Cerebellar nuclear complex (tissue), 1 donor: ENCODE results near the gene SORCS2.

ENCODE experiments used
- DNase-seq, 2 experiments: peaks; one replicate each; lab custom pipeline; 2025; lab: John Stamatoyannopoulos, UW

Gene SORCS2

DNA sequence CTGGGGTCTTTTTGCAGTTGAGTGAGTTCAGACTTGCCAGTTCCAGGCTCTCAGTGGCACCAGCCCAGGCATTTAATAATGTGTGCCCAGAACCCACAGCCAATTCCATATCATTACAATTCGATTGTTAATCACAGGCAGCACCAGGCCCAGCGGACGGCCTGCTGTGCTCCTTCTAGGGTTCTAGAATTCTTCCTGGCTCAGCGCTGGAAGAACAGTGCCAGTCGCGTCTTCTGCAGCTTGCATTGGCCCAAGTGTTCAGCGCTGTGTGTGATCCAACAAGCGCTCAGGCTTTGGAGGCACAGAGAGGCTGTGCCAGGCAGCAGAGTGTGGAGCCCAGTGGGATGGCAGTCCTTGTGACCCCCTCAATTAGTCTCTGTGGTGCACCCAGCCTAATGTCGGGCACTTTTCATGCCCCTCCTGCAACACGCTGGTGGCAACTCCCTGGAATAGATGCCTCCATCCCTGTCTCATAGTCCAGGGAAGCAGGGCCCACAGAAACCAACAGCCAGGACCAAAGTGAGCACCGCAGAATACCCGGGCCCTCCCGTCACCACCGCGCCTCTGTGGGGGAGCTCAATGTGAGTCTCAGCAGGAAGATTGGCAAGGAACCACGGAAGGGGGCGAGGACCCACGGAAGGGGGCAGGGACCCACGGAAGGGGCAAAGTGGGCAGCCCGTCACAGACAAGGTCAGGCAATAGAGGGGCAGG is 554.2 kb downstream of the SORCS2 start:
- DNase-seq: no peak

DNA sequence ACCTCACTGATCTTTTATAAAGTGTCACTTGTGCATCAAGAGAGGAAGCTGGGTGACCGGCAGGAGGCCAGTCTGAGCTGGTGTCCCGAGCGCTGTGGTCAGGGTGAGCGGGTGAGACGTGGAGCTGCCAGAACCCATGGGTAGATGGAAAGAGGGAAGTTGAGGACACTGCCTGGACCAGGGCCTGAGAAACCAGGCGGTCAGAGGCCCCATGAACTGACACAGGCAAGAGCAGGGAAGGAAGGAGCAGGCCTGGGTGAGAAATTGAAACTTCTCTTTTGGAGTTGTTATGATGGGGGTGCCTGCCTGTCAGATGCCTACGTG is 554.7 kb downstream of the SORCS2 start:
- no peak for DNase-seq

DNA sequence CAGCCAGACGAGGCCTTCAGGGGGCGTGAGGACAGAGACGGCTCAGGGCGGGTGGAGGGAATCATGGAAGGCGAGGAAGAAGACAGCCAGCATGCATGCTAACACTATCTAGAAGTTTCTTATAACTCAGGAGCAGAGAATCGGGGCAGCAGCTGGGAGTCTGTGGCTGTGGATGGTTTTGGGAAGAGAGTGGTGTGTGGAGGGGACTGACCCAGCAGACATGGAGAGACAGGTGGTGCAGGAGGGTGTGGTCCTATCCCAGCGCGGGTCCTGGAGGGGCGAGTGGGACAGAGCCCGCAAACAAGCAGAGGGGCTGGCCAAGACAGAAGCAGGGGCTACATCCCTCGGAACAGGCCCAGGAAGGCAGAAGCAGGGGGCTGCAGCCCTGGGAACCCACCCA is 555.2 kb downstream of the SORCS2 start:
- DNase-seq: no peak

DNA sequence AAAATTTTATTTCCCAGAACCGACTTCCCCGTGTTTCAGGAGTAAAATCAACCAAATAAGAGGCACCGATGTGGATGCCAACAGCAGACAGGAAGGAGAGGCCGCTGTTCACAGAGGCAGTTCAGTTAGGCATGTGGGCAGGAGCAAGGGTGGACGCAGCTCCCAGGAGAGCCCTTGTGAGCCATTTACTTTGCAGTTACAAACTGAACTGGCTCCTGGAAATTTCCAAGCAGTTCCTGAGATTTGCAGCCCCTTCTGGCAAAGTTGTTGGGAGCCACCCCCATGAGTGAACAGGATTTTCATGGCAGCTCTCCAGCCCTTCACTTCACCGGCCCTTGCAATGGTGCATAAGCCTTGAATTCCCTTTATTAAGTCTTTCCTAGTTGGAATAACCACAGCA is 558.2 kb downstream of the SORCS2 start:
- DNase-seq: no peak

DNA sequence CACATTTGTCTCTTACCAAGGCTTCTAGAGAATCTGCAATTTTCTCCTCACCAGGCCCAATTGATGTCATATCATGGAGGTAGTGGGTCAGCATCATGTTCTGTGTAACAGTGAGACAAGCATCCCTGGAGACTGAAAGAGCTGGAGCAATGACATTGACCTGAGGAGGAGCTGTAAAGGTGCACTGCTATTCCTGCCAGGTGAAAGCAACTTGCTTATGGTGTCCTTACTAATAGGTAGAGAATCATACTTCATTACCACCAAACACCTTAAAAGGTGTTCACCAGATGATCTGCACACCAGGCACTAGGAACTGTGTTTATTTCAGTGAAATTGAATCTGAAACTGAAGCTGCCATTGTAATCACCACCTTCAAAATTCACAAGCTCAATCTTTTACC is 558.6 kb downstream of the SORCS2 start:
- DNase-seq: no peak

DNA sequence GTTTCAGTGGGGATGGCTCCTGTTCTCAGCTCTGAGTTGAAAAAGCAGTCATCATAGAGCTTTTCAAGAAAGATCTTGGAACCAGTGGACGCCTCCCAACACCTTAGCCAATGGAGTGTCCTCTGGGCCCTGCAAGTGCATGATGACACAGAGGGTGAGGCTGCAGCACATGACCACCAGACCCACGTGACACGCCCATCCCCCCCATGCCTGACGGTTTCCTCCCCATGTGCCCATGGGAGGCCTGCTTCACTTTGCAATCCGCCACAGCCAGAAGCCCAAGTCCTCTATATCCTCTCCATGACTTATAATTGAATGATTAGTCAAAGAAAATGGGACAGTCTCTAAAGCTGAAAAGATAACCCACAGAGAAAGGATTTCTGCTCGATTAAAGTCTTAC is 560.3 kb downstream of the SORCS2 start:
- DNase-seq: no peak

DNA sequence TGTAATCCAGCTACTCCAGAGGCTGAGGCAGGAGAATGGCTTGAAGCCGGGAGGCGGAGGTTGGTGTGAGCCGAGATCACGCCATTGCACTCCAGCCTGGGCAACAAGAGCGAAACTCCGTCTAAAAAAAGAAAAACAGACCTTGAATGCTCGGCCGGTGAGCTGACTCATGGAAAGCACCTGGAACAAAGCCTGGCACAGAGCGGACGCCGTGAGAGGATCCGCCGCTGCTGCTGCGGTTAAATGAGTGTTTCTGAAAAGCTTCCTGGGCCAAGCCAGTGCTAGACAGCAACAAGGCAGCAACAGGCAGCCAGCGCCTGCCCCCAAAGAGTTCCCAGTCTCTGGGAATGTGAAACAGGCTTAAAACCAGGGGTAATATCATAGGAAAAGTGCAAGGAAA is 560.9 kb downstream of the SORCS2 start:
- DNase-seq: no peak

DNA sequence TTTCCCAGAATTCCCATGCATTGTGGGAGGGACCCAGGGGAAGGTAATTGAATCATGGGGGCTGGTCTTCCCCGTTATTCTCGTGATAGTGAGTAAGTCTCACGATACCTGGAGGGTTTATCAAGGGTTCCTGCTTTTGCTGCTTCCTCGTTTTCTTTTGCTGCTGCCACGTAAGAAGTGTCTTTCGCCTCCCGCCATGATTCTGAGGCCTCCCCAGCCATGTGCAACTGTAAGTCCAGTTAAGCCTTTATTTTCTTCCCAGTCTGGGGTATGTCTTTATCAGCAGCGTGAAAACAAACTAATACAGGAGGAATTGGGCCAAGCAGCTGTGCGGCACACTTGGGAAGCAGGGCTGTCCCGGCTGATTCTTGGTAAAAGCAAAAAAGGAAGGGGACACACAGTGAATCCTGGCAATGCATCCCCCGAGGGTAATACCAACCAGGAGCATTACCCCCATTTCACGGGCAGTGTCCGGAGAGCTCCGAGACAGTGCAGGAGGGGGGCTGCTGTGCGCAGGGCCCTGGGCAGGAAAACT is 561.7 kb downstream of the SORCS2 start:
- no peak for DNase-seq

DNA sequence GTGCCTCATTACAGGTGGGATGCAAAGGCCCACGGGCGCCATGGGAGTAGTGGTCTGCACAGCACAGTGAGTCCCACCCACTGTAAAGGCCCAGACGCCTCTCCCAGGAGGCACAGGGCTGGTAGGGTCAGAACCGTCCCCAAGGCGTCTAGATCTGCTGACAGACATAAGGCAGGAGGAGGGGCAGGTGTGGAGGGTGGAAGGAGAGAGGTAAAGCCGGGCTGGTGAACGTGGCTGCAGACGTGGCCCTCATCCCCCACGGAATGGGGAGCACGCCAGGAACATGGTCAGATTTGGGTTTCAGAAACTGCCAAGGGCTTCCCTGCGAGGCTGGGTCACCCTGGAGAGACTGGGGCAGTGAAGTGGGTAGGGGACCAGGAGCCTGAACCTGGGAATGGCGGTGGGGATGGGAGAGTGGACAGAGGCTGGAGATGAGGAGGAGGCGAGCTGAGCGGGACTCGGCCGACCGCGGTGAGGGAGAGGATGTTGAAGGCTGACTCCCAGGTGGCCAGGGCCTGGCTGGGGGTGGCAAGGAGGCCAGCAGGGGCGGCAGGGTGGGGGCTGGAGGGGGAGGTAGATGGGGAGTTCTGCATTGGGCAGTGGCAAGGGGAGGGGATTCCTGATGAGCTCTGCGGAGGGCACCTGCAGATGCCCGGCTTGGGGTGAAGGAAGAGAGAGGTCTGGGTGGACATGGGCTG is 562.4 kb downstream of the SORCS2 start:
- DNase-seq: no peak

DNA sequence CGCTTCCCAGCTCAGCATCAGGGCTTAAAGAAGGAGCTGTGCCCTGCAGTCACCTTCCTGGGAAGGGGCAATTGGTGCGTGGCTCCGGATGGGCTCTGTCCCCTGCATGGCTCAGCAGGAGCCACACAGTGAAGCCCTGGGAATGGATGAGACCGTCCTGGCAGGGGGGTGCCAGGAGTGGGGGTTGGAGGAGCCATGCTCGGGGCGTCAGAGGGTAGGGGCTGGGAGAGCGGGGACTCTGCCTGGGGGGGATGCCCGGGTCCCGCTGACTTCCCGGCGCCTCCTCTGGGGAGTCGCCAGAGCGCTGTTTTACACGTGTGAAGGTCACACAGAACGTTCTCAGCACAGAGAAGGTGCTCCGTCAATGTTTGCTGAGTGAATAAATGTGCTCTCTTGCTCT is 563.2 kb downstream of the SORCS2 start:
- no peak for DNase-seq

DNA sequence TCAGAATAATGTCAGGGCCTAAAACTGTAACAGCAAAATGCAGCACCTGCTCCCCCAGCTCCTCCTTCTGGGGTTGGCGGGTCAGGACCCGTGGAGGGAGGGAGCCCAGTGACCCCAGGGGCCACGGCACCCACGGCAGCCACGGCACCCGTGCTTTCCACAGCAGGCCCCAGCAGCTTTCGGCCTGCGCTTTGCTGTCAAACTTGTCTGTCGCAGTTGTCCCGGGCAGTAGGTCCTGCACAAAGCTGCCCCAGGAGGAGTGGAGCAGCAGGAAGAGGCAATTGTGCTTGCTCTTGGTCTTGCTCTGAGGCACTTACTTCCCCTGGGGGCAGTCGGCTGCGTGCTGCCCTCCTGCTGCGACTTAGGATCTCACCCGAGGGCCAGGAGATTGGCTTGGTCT is 563.7 kb downstream of the SORCS2 start:
- DNase-seq: no peak

DNA sequence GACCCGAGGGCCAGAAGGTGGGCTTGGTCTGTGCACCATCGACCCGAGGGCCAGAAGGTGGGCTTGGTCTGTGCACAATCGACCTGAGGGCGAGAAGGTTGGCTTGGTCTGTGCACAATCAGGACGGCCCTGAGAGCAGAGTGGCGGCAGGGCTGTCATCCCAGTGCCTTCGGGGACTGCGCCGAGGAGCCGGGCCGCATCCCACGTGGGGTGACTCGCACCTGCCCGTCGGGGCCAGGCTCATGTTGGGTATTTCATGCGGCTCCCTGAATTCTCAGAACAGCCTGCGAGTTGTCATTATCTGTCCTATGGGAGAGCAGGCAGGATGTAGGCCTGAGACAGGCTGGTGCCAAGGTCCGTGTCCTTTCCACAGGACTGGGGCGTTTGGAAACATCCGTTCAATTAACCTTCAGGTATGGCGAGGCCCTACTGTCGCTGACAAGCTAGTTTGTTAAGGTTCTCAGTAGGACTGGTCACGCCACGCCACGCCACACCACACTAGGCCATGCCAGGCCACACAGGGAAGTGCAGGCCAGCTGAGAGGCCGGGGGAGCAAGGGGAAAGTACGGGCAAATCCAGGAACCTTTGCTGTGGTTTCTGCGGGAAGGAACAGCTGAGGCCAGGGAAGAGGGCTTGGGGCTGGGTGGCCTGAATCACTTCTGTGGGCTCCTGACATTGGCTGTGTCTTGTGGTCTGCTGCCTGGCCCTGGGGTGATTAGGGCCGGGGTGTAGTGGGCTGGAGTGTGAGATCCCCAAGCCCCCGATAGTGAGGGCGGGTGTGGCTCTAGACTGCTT is 564.4 kb downstream of the SORCS2 start:
- DNase-seq: no peak

DNA sequence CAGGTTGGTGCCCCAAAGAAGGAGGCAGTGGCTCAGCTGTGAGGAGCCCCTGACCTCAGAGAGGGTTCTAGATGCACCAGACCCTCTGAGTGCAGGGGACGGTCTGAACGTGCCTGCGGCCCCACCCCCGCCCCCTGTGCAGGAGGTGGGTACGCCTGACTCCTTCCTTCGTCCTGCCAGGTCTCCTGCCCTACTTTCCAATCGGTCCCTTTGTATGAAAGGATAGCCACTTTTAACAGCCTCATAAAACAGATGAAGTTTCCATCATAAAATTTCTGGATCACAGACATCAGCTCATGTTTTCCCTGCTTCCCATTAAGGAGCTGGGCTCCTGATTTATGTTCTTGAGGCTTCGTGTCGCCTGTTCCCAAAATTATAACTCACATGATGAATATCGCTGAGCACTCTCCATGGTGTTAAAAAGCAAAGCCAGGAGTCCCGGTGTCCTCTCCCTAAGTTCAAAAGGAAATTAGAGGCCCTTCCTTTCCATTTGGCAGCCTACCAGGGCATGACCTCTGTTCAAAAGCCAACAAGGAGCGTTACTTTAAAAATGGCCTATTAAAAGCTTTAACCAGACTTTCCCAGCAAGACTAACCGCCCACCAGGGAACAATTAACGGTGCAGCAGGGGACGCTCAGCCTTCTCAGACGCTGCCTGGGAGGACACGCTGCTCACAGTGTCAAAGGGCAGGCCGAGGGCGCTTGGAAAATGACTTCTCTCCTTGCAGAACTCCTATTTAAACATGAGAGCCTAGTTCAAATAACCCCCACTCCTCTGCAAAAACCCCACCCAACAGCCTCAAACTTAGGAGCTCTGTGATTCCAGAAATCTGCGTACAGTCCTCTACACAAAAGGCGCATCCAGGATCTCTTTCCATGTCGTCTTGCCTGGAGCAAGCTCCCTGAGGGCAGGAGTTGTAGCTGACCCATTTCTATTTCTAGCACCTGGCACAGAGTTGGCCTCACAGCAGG is 565.4 kb downstream of the SORCS2 start:
- no peak for DNase-seq

DNA sequence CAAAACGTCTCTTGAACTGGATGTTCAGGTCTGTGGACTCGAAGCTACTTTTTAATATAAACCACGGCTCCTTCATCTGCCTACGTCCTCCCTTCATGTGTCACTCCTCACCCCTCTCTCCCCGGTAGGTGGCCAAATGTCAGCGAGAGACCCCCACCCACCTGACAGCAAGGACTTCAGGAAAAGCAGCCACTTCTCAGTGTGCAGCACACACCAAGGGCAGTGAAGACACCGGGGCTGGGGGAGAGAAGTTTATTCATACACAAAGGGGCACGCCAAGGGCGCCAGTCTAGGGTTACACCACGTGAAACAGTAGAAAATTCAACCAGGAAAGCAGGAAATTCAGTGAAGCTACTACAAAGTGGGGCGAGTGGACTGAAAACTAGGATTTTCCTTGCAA is 566.1 kb downstream of the SORCS2 start:
- DNase-seq: no peak

DNA sequence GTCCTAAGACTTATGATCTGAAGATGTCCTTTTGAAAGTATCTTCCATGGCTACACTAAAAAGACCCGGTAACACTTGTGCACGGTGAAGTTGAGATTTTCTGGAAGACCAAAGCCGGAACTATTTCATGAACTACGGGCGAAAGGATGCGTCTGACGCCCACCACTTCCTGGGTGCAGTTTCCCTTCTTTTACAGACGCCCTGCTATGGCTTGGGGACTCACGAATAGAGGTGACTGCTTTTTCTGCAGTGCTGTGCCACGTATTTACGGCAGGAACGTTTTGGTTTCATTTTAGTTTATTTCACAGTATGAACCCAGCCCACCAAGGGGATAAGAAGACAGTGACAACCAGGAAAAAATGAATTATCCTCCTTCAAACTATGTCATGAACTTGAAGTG is 566.9 kb downstream of the SORCS2 start:
- DNase-seq: no peak

DNA sequence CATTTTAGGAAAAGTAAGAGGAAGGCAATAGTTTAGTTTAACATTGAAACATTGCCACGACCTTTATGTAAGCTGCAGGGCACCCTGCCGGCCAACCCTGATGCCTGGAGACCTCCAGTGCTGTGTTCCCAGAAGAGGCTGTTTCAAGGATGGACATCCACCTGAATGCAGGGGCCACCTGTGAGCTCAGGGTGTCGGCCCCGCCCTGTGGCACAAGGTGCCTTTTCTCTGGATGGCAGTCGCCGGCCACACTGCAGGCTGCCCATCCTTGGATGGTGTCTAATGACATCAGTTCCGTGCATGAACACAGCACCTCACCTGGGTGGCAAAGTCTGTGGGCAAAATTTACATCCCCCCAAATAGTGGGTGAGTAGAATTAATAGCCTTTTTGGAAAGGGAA is 567.3 kb downstream of the SORCS2 start:
- DNase-seq: no peak

DNA sequence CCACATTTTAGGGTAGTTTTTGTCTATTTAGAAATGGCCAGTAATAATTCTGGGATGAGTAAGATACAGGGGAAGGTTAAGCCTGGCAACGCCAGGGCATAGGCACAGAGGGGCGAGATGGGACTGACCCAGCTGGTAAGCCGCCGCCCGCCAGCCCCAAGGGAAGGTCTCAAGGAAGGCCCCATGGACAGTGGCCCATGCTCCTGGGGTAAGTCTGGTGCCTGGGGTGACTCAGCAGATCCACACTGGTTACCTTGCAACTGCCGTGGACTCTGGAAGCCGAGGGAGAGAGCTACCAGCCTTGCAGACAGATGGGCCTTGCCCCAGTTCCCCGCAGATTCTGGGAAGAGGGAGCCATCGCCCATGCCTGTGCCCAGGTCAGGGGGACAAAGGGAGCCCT is 567.9 kb downstream of the SORCS2 start:
- DNase-seq: no peak

DNA sequence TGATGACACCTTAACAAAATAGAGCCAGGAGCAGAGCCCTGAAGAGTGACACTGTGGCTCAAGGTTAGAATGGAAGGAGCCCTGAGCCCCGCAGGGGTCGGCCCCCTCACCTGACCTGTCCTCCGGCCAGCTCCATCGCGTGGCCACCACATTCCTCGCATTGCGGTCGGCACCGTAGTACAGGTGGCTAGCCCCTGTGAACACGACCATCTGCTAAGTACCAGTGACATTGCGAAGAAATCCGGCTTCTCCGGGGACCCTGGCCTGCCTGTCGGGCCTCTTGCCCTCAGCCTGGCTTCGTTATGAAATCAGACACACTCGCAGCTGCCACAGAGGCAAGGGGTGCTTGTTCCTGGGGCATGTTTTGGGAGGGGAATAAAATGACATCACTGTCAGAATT is 568.4 kb downstream of the SORCS2 start:
- no peak for DNase-seq

DNA sequence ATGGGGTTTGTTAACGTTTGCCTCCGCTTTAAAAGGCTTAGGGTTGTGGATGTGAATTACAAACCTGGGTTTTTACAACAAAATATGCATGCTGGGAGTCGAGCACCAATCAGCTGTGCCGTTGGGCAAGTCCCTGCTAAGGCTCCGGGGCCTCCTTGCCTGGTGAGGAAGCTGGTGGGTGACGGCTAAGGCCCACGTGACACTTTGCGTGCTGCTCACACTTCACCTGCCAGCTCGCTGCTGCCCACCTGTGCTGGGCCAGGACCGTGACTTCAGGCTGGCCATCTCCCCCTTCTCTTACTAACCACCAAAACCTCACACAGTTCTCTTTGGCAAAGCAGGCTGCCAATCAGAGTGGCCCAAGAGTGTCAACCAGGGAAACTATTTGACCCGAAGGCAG is 569.0 kb downstream of the SORCS2 start:
- DNase-seq: no peak

DNA sequence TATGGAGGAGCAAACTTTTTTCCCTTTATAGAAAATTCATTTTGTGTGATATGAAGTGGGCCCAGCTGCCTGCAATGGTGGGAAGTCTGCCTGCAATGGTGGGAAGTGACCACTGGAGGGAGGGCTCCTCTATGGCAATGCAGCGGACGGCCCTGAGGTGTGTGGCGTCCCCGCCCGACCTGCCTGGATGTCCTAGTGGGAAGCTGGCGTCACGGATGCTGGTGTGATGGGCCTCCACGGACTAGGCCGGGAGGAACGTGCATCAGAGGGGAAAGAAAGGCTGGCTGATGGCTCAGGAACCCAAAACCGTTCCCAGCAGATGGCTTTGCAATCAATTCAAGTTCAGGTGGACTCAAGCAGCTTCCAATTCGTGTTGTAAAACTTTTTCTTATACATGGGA is 569.4 kb downstream of the SORCS2 start:
- DNase-seq: no peak

DNA sequence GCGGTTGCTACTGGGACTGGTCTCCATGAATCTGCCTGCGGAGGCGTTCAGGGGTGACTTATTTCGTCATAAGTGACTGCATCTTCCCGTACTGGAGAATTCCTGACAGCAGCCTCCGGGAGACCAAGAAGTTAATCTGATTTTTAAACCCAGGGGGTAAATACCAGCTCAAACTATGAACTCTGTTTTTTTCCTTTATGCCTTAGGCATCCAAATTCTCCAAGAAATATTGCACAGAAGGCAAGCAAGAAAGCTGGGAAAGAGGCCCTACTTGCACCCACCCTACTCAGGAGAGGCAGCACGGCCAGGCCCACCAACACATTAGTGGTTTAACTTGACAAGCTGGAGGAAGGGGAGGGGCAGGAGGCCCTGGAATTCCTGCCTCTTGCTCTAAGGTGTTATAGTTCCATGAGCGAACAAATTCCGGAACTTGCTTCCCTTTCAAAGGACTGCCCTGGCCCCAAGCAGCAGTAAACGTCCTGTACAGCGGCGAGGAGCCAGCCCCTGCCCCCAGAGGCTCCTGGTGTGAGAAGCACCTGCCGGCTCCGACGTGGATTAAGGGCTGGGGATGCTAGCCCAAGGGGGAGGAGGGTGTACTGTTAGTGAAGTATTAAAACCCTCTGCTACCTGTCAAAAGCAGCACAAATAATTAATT is 570.2 kb downstream of the SORCS2 start:
- DNase-seq: no peak
